H1 (cell line): ENCODE results near the gene SIGLECL1. TPM values are rescaled to one million over a fixed set of nuclear protein-coding genes. Genes with fewer than 3 reads are reported as not detected.
A peak's percentile ranks its signal among the peaks of the same experiment; 100 is the strongest.

Experiments
- CTCF ChIA-PET: fragments of 300-600 bp; sonication (Branson Sonifier 250); formaldehyde crosslinking; loops from one replicate; lab custom pipeline; 2021; ENCODE audit not compliant: partially characterized antibody; lab: Charles Lee
- POLR2A ChIA-PET: fragments of 300-600 bp; sonication (Branson Sonifier 250); formaldehyde crosslinking; loops from one replicate; lab custom pipeline; 2021; ENCODE audit warnings: inconsistent platforms; ENCODE audit not compliant: partially characterized antibody; lab: Charles Lee
- DNase-seq, 2 experiments: peaks; one replicate each; pipeline versions ENCODE4 v3.0.0 to v3.0.0-alpha.2; 2010 to 2022; ENCODE audit warnings: low spot score in 2 of 2, low read depth in 1 of 2, mixed read lengths in 1 of 2
- FAIRE-seq: peaks from 2 replicates; lab custom pipeline; 2011; peaks lifted over from hg19 to GRCh38; lab: Jason Lieb, UNC
- H2AFZ ChIP-seq: 2 replicates; pipeline ENCODE4 v1.8.1; 2012; ENCODE audit warnings: low read length, inconsistent platforms
- H2AK5ac ChIP-seq: 2 replicates; pipeline ENCODE4 v1.6.1; 2013; ENCODE audit warnings: low read depth, low read length
- H2BK120ac ChIP-seq: replicated peaks from 2 replicates; pipeline ENCODE3; 2013; ENCODE audit warnings: low read depth, low read length, inconsistent platforms
- H2BK12ac ChIP-seq: 2 replicates; pipeline ENCODE4 v1.6.1; 2013; ENCODE audit warnings: low read depth, low read length
- H2BK15ac ChIP-seq: 2 replicates; pipeline ENCODE4 v1.6.1; 2013; ENCODE audit warnings: low read length
- H2BK20ac ChIP-seq: 2 replicates; pipeline ENCODE4 v1.6.1; 2013; ENCODE audit warnings: low read length
- H2BK5ac ChIP-seq: 2 replicates; pipeline ENCODE4 v1.6.1; 2013; ENCODE audit warnings: low read depth, low read length
- H3K14ac ChIP-seq: 2 replicates; pipeline ENCODE4 v1.6.1; 2013; ENCODE audit warnings: inconsistent platforms; ENCODE audit not compliant: insufficient read length
- H3K18ac ChIP-seq: 2 replicates; pipeline ENCODE4 v1.6.1; 2013; ENCODE audit warnings: low read length; ENCODE audit errors: extremely low read depth
- H3K23ac ChIP-seq: 2 replicates; pipeline ENCODE4 v1.6.1; 2013; ENCODE audit warnings: inconsistent platforms; ENCODE audit not compliant: insufficient read length
- H3K23me2 ChIP-seq: 2 replicates; pipeline ENCODE4 v1.6.1; 2013; ENCODE audit warnings: low read depth, low read length
- H3K27ac ChIP-seq: 2 replicates; pipeline ENCODE4 v1.6.1; 2011; ENCODE audit warnings: low read depth, low read length, inconsistent platforms
- H3K27me3 ChIP-seq, 4 experiments: replicated peaks in 1 of 4; 1 replicate in 1 of 4; 2 replicates in 3 of 4; pipeline versions ENCODE4 v1.6.1 to v1.8.1; 2011 to 2013; ENCODE audit warnings: low read length in 3 of 4, mild to moderate bottlenecking in 3 of 4, inconsistent platforms in 2 of 4, mixed read lengths in 2 of 4, moderate library complexity in 1 of 4; ENCODE audit not compliant: control insufficient read depth in 3 of 4, insufficient read depth in 3 of 4; ENCODE audit errors: extremely low read depth in 1 of 4
- H3K36me3 ChIP-seq, 4 experiments: 2 replicates each; pipeline versions ENCODE4 v1.6.1 to v1.8.1; 2011 to 2013; ENCODE audit warnings: mild to moderate bottlenecking in 4 of 4, low read length in 3 of 4, moderate library complexity in 2 of 4, control low read depth in 1 of 4, inconsistent platforms in 1 of 4; ENCODE audit not compliant: insufficient read depth in 4 of 4, control insufficient read depth in 2 of 4
- H3K4ac ChIP-seq: replicated peaks from 2 replicates; pipeline ENCODE3; 2013; ENCODE audit warnings: low read length, low read depth, mixed read lengths, inconsistent platforms; ENCODE audit not compliant: insufficient read length
- H3K4me1 ChIP-seq, 4 experiments: replicated peaks in 1 of 4; 1 replicate in 1 of 4; 2 replicates in 3 of 4; pipeline versions ENCODE4 v1.6.1 to v1.8.1; 2011 to 2013; ENCODE audit warnings: low read length in 3 of 4, inconsistent platforms in 2 of 4, mixed read lengths in 1 of 4; ENCODE audit not compliant: insufficient read depth in 4 of 4, control insufficient read depth in 3 of 4
- H3K4me2 ChIP-seq, 2 experiments: 2 replicates each; pipeline versions ENCODE4 v1.6.1 to v1.8.1; 2011 to 2013; ENCODE audit warnings: low read depth in 2 of 2, low read length in 2 of 2, control low read depth in 1 of 2, inconsistent platforms in 1 of 2, mild to moderate bottlenecking in 1 of 2; ENCODE audit not compliant: insufficient read depth in 1 of 2
- H3K4me3 ChIP-seq, 4 experiments: fragments of 200-600, 300-600 bp in 1 of 4; sonication (generic), shearing (Covaris generic), sonication (Bioruptor Twin) in 1 of 4; 2 replicates each; pipeline versions ENCODE4 v1.5.1 to v1.8.1; 2011 to 2016; ENCODE audit warnings: low read length in 4 of 4, low read depth in 3 of 4, control low read depth in 2 of 4, inconsistent platforms in 2 of 4, mild to moderate bottlenecking in 2 of 4, mixed read lengths in 1 of 4, moderate library complexity in 1 of 4; ENCODE audit not compliant: insufficient read depth in 2 of 4; ENCODE audit errors: extremely low read depth in 1 of 4
- H3K56ac ChIP-seq: replicated peaks from 2 replicates; pipeline ENCODE3; 2013; ENCODE audit warnings: low read depth, mild to moderate bottlenecking, mixed read lengths, low read length, inconsistent platforms; ENCODE audit not compliant: insufficient read length
- H3K79me1 ChIP-seq: 2 replicates; pipeline ENCODE4 v1.6.1; 2013; ENCODE audit warnings: low read depth, low read length, control low read depth
- H3K79me2 ChIP-seq, 2 experiments: 2 replicates each; pipeline versions ENCODE4 v1.6.1 to v1.8.1; 2012 to 2013; ENCODE audit warnings: low read length in 2 of 2, mild to moderate bottlenecking in 2 of 2, inconsistent platforms in 1 of 2; ENCODE audit not compliant: insufficient read depth in 2 of 2, control insufficient read depth in 1 of 2
- H3K9ac ChIP-seq, 4 experiments: replicated peaks in 1 of 4; 1 replicate in 1 of 4; 2 replicates in 3 of 4; pipeline versions ENCODE4 v1.6.1 to v1.8.1; 2011 to 2013; ENCODE audit warnings: low read depth in 3 of 4, low read length in 3 of 4, control low read depth in 2 of 4, mild to moderate bottlenecking in 2 of 4, moderate library complexity in 2 of 4, inconsistent platforms in 1 of 4; ENCODE audit errors: extremely low read depth in 1 of 4
- H3K9me3 ChIP-seq, 2 experiments: 2 replicates each; pipeline versions ENCODE4 v1.6.1 to v1.8.1; 2012 to 2013; ENCODE audit warnings: mild to moderate bottlenecking in 2 of 2, moderate library complexity in 2 of 2, control low read depth in 1 of 2, inconsistent platforms in 1 of 2, low read depth in 1 of 2, low read length in 1 of 2, mixed read lengths in 1 of 2; ENCODE audit not compliant: insufficient read depth in 2 of 2
- H4K20me1 ChIP-seq, 2 experiments: replicated peaks in 1 of 2; 2 replicates each; pipeline versions ENCODE3 to v1.8.1; 2011 to 2013; ENCODE audit warnings: inconsistent platforms in 2 of 2, low read length in 2 of 2, mild to moderate bottlenecking in 1 of 2; ENCODE audit not compliant: insufficient read depth in 2 of 2, control insufficient read depth in 1 of 2
- H4K5ac ChIP-seq: 2 replicates; pipeline ENCODE4 v1.6.1; 2013; ENCODE audit warnings: low read length, low read depth, mixed read lengths, inconsistent platforms; ENCODE audit not compliant: insufficient read length
- H4K8ac ChIP-seq: 2 replicates; pipeline ENCODE4 v1.8.0; 2013; ENCODE audit warnings: mild to moderate bottlenecking, moderate library complexity, low read length, inconsistent platforms; ENCODE audit not compliant: insufficient read depth; ENCODE audit errors: extremely low read depth
- H4K91ac ChIP-seq: replicated peaks from 2 replicates; pipeline ENCODE3; 2013; ENCODE audit warnings: low read length, mixed read lengths, inconsistent platforms; ENCODE audit not compliant: insufficient read length
- ATF2 ChIP-seq: IDR thresholded peaks from 2 replicates; pipeline ENCODE4 v1.6.1; 2012; ENCODE audit warnings: low read length, inconsistent platforms
- BACH1 ChIP-seq: IDR thresholded peaks from 2 replicates; pipeline ENCODE4 v1.6.1; 2012; ENCODE audit warnings: low read length, improper control_type of control experiment
- CHD2 ChIP-seq: IDR thresholded peaks from 2 replicates; pipeline ENCODE4 v1.6.1; 2012; ENCODE audit warnings: low read length, improper control_type of control experiment
- FOSL1 ChIP-seq: IDR thresholded peaks from 2 replicates; pipeline ENCODE4 v1.6.1; 2011; ENCODE audit warnings: mild to moderate bottlenecking, low read depth, low read length, moderate library complexity; ENCODE audit not compliant: insufficient read depth
- JUND ChIP-seq: IDR thresholded peaks from 2 replicates; pipeline ENCODE4 v1.6.1; 2011; ENCODE audit warnings: mild to moderate bottlenecking, improper control_type of control experiment, low read length
- MAFK ChIP-seq: IDR thresholded peaks from 2 replicates; pipeline ENCODE4 v1.6.1; 2012; ENCODE audit warnings: low read depth, mild to moderate bottlenecking, improper control_type of control experiment, low read length
- PHF8 ChIP-seq: fragments of 200-600 bp; sonication (generic); conservative IDR thresholded peaks from 2 replicates; pipeline ENCODE4 v1.7.1; 2012; ENCODE audit warnings: low read depth, mild to moderate bottlenecking, inconsistent platforms, low read length, moderate library complexity
- POU5F1 ChIP-seq: IDR thresholded peaks from 2 replicates; pipeline ENCODE4 v1.6.1; 2011; ENCODE audit warnings: low read depth, mild to moderate bottlenecking, low read length, moderate library complexity
- SIRT6 ChIP-seq: IDR thresholded peaks from one replicate; pipeline ENCODE4 v1.7.1; 2012; ENCODE audit warnings: low read length, inconsistent platforms
- SIX5 ChIP-seq: IDR thresholded peaks from 2 replicates; pipeline ENCODE4 v1.6.1; 2011; ENCODE audit warnings: mild to moderate bottlenecking, low read depth, low read length
- TAF7 ChIP-seq: optimal IDR thresholded peaks from 2 replicates; pipeline ENCODE3; 2011; ENCODE audit warnings: low read depth, mild to moderate bottlenecking, inconsistent platforms, low read length, moderate library complexity, borderline replicate concordance
- TEAD4 ChIP-seq: IDR thresholded peaks from 2 replicates; pipeline ENCODE4 v1.6.1; 2012; ENCODE audit warnings: low read depth, low read length, inconsistent platforms, mixed read lengths
- WGBS, 2 experiments: shearing (Covaris generic) in 1 of 2; methylation state at CpG; one replicate each; pipeline versions ENCODE4 v1.1.6 to v1.1.7; 2013 to 2015; ENCODE audit warnings: low lambda C conversion rate in 2 of 2, mixed read lengths in 2 of 2, inconsistent platforms in 1 of 2, low coverage in 1 of 2, missing lambda C conversion rate in 1 of 2; ENCODE audit not compliant: insufficient replicate concordance in 2 of 2, insufficient coverage in 1 of 2, insufficient read length in 1 of 2; ENCODE audit errors: extremely low coverage in 1 of 2, missing lambda C conversion rate in 1 of 2; 5-methylcytosine and 5-hydroxymethylcytosine counted together
- polyA plus RNA-seq, 7 experiments: library from polyadenylated mRNA; depleted of rRNA in 3 of 7; stranded (reverse) in 5 of 7; unstranded in 2 of 7; fragments of >200 nt in 5 of 7; fragments of 200-250 nt in 2 of 7; gene quantifications; 1 replicate in 5 of 7; 2 replicates in 1 of 7; 4 replicates in 1 of 7; pipeline versions ENCODE4 v1.2.1 to v1.2.3, GENCODE V29; 2011 to 2013; ENCODE audit warnings: missing spikeins in 2 of 7, mixed read lengths in 2 of 7
- total RNA-seq: library from RNA; stranded (reverse); fragmentation: NEBNext Ultra II Directional; extraction: Animal tissue kit (Norgen Biotek cat#: 25700); gene quantifications from 2 replicates; pipeline ENCODE4 v1.2.1, GENCODE V29; 2021

Gene SIGLECL1
- total and polyA plus RNA-seq, 2 of the 8 experiments (the other 6 are each of a cell fraction or from before 2014, with no cell fraction given) = not detected

DNA sequence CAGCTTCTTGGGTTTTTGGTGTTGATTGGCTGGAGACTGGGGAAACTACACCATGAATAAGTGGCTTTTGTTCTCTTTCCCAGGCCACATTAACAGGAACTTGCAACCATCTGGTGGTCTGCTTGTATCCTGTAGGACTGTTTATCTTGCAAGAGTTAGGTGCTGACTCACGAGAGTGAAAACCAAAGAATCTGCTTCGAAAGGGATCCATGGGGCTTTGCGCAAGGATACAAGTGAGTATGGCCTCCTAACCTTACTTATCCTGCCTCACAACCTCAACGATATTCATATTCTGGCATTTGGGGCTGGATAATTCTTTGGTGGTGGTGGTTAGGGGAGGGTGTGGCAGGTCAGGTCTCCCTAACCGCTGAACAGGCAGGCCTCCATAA lies 4.7 kb upstream of the SIGLECL1 start:
- ChIA-PET POLR2A (no interaction called here), CTCF (interaction anchor here (0.8 to 2.7 kb wide), 2 partner anchors 14 to 78 kb away, joined by 3 to 11 read pairs; no protein-coding TSS in a partner anchor)
- H3K9ac ChIP-seq = no peak overlapping the region
- H2BK20ac ChIP-seq = no peak overlapping the region
- H3K23me2 ChIP-seq = no peaks in the 10 kb centered on the region
- H4K91ac ChIP-seq = no peak overlapping the region
- H3K9me3 ChIP-seq = peaks cover 0 to 18% of the 10 kb centered on the region in 2 experiments; a peak in 2 of 4 replicates
- 0 out of 2 replicates have a peak overlapping the region, but pooled peaks have one; percentile 81 for H2AFZ ChIP-seq
- no peaks in the 10 kb centered on the region for H3K79me1 ChIP-seq
- H3K27ac ChIP-seq = no peak overlapping the region
- H3K4me1 ChIP-seq = no peaks in the 10 kb centered on the region
- no peak overlapping the region for H3K4me2 ChIP-seq
- no peaks in the 10 kb centered on the region for H3K36me3 ChIP-seq
- H2BK5ac ChIP-seq = no peak overlapping the region
- no peak overlapping the region for H4K5ac ChIP-seq
- H2BK120ac ChIP-seq = no peak overlapping the region
- H3K79me2 ChIP-seq = no peaks in the 10 kb centered on the region
- H2BK12ac ChIP-seq = no peak overlapping the region
- WGBS, 2 experiments = 87% methylated on average over 5 of the region's 5 CpGs; no CpG with 5 or more reads in 1 of the 2 experiments
- no peak overlapping the region for H3K18ac ChIP-seq
- H3K4ac ChIP-seq = no peak overlapping the region
- no peak overlapping the region for H3K14ac ChIP-seq
- FAIRE-seq (no peak), DNase-seq (no peak)
- H4K8ac ChIP-seq = no peak overlapping the region
- TF ChIP-seq FOSL1 = no peak
- no peak for TF ChIP-seq MAFK
- TF ChIP-seq TEAD4 = no peak
- TF ChIP-seq BACH1 = no peak
- no peak for TF ChIP-seq TAF7
- no peak for TF ChIP-seq PHF8
- no peak for TF ChIP-seq CHD2
- TF ChIP-seq JUND = no peak
- TF ChIP-seq SIX5 = no peak
- no peak for TF ChIP-seq SIRT6
- no peak for TF ChIP-seq ATF2
- TF ChIP-seq POU5F1 = no peak
- H2AK5ac ChIP-seq = no peak overlapping the region
- H3K27me3 ChIP-seq = no peaks in the 10 kb centered on the region
- no peaks in the 10 kb centered on the region for H4K20me1 ChIP-seq
- no peak overlapping the region for H2BK15ac ChIP-seq
- H3K4me3 ChIP-seq = no peak overlapping the region
- no peak overlapping the region for H3K56ac ChIP-seq
- H3K23ac ChIP-seq = no peak overlapping the region
